Astrocyte of the cerebellum (primary cell): ENCODE results near the gene RPS13.
A peak's percentile ranks its signal among the peaks of the same experiment; 100 is the strongest.
"Not testable (repeated sequence)": the region's sequence is repeated elsewhere in the genome, so short reads cannot be mapped to it uniquely, and the experiment has no call there.

Source experiments
- DNase-seq: peaks from one replicate; pipeline ENCODE4 v3.0.0-alpha.2; 2011; ENCODE audit warnings: low read depth
- H3K4me3 ChIP-seq: 2 replicates; pipeline ENCODE4 v1.5.1; 2011; ENCODE audit warnings: mild to moderate bottlenecking, low read depth, low read length, moderate library complexity
- CTCF ChIP-seq: IDR thresholded peaks from 2 replicates; pipeline ENCODE4 v1.5.1; 2012; ENCODE audit warnings: low read length, low read depth, moderate library complexity, mild to moderate bottlenecking; ENCODE audit errors: missing control alignments
- in situ Hi-C: cut with HindIII; loops from 2 replicates; pipeline ENCODE4 v1.10.0; 2017; ENCODE audit warnings: low sequenced_read_pairs

Gene RPS13

GRCh38 chr11:17098658-17099057 lies 21.2 kb upstream of the RPS13 start:
- DNase-seq, result no peak
- in situ Hi-C loops, result no loop called here
- no peak for TF ChIP-seq CTCF
- H3K4me3 ChIP-seq, result no peak overlapping the region

- H3K4me3 ChIP-seq, result no peak overlapping the region
- DNase-seq, result no peak
- no peak for TF ChIP-seq CTCF
- in situ Hi-C loops, result no loop called here
Observed at GRCh38 chr11:17098038-17098437, 20.6 kb upstream of the RPS13 start.

- in situ Hi-C loops, H3K4me3 ChIP-seq, DNase-seq: not testable (repeated sequence)
Observed at GRCh38 chr11:17085976-17086375, 8.5 kb upstream of the RPS13 start.

GRCh38 chr11:17077240-17077519 lies 287 bp downstream of the RPS13 start:
- DNase-seq, result no peak
- peak overlapping the region; percentile 100 for H3K4me3 ChIP-seq
- TF ChIP-seq CTCF, result no peak
- in situ Hi-C loops, result loop anchor here (5.0 kb wide), 1 partner anchor 270 kb away; no protein-coding TSS in a partner anchor

- in situ Hi-C loops, result loop anchor here (5.0 kb wide), 1 partner anchor 269 kb away; no protein-coding TSS in a partner anchor
- TF ChIP-seq CTCF, result no peak
- H3K4me3 ChIP-seq, result peak overlapping the region; percentile 100
- DNase-seq, result no peak
Observed at GRCh38 chr11:17076517-17077239, 789 bp downstream of the RPS13 start.

GRCh38 chr11:17075506-17075905 lies 2.0 kb downstream of the RPS13 start:
- H3K4me3 ChIP-seq, result no peak overlapping the region
- in situ Hi-C loops, result loop anchor here (5.0 kb wide), 1 partner anchor 268 kb away; no protein-coding TSS in a partner anchor
- DNase-seq, result no peak
- TF ChIP-seq CTCF, result no peak

GRCh38 chr11:17073370-17074027 lies 4.0 kb downstream of the RPS13 start:
- no peak overlapping the region for H3K4me3 ChIP-seq
- in situ Hi-C loops, result no loop called here
- no peak for TF ChIP-seq CTCF
- no peak for DNase-seq
